GM19455 (cell line): ENCODE data around the gene RANGAP1.
"Not testable (repeated sequence)": the region's sequence is repeated elsewhere in the genome, so short reads cannot be mapped to it uniquely, and the experiment has no call there.

Experiments used
- ATAC-seq: cut with Tn5 transposase; IDR thresholded peaks from one replicate; pipeline ENCODE4 v1.9.1; 2021; ENCODE audit not compliant: unreplicated experiment

The RANGAP1 gene

DNA sequence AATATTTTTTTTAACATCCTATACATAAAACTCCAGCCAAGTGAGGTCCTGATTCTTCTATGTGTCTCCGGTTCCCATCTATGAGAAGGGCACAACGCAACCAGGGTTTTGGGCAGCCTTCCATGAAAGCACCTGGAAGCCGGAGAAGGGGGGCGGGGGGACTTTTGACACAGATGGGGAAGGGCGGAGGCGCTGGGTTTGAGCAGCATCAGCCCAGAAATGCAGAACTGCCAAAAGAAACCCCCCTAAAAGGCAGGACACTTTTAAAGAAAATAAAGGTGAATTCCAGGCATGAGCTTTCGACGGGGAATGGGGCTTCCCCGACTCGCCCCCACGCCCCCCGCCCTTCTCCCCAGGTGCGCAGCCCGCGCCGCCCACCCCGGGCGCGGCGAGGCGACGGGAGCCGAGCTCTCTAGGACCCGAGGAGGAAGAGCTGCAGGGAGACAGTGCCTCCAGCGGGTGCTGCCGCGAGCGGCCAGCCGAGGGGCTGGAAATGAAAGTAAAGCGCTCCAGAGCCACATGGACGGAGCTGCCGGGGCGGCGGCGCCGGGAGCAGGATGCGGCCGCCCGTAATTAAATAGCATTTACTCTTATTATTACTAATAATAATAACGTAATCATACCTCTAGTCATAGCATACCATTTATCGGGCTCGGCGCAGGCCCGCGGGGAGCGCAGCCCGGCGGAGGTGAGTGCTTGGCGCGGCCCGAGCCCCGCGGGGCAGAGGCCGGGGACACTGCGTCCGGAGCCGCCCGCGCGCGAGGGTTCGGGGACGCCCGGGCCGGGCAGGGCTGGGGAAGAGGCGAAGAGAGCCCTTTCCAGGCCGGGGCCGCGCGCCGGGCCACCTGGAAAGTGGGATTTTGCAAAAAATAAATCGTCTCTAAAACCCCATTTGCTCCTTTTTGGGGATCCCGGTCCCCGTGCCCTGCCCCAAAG is 15.4 kb upstream of the RANGAP1 start, which contains the start of gene ZC3H7B:
Gene ZC3H7B, plus strand, starts transcription at position 441 of the 936 bp plus-strand sequence. CDS start 19,136 bp downstream, outside the sequence.
- ATAC-seq = peak; percentile 66

DNA sequence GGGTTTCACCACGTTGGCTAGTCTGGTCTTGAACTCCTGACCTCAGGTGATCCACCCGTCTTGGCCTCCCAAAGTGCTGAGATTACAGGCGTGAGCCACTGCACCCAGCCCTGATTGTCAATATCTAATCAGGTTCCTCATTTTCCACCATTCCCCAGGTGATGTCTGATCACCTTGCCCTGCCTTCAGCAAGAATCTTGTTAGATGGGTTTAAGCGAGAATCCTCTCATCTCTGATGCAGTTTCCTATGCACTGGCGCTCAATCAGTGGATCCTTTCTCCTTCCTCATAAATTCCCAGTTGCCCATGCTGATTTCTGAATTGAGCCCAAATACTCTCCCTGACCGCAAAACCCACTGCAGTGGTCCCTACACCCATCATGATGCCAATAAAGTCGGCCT is 14.7 kb upstream of the RANGAP1 start:
- ATAC-seq = no peak

DNA sequence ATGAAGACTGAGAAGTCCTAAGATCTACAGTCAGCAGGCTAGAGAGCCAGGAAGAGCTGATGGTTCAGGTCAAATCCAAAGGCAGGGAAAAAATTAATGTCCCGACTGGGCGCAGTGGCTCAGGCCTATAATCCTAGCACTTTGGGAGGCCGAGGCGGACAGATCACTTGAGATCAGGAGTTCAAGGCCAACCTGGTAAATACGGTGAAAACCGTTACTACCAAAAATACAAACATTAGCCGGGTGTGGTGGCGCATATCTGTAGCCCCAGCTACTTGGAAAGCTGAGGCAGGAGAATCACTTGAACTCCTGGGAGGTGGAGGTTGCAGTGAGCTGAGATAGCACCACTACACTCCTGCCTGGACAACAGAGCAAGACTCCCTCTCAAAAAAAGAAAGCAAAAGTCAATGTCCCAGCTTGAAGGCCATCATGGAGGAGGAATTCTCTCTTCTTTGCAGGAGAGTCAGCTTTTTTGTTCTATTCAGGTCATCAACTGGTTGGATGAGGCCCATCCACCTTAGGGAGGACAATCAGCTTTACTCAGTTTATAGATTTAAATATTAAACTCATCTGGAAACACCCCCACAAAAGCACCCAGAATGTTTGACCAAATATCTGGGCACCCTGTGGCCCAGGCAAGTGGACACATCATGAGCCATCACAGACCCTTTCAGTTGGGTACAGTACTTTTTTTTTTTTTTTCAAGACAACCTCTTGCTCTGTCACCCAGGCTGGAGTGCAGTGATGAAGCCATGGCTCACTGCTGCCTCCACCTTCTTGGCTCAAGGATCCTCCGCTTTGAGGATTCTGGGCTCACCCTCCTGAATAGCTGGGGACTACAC is 11.1 kb upstream of the RANGAP1 start:
- ATAC-seq = no peak

DNA sequence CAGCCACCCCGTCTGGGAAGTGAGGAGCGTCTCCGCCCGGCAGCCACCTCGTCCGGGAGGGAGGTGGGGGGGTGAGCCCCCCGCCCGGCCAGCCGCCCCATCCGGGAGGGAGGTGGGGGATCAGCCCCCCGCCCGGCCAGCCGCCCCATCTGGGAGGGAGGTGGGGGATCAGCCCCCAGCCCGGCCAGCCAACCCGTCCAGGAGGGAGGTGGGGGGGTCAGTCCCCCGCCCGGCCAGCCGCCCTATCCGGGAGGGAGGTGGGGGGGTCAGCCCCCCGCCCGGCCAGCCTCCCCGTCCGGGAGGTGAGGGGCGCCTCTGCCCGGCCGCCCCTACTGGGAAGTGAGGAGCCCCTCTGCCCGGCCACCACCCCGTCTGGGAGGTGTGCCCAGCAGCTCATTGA is 8.8 kb upstream of the RANGAP1 start:
- ATAC-seq = not testable (repeated sequence)

DNA sequence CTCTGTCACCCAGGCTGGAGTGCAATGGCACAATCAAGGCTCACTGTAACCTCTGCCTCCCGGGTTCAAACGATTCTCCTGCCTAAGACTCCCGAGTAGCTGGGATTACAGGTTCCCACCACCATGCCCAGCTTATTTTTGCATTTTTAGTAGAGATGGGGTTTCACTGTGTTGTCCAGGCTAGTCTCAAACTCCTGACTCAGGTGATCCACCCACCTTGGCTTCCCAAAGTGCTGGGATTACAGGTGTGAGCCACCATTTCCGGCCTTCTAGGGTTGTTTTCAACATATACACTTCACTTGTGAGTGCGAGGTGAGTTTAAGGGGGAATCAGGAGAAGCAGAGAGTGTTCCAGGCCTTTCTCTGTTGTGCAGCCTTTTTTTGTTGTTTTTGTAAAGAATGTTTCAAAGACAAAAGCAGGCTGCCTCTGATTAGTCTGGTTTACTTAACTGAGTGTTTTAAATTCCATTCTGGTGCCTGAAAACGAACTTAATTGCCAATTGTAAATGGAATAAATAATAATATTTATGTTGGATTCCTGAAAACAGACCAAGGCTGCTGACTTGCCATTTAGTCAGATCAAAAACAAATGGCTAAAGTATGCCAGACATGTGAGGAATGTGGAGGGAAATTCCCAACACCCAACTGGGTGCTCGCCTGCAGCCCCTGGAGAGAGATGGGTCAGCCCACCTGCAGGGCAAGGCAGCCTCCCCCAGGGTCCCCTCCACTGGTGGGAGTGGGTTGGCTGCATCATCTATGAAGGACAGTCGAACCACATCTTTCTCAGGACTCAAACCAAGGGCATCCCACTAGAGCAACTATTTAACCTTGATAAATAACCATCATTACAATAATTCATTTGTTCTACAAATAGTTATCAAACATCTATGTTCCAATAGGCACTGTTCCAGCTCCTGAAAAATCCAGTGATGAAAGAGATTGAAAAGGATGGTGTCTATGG is 4.6 kb upstream of the RANGAP1 start:
- no peak for ATAC-seq

DNA sequence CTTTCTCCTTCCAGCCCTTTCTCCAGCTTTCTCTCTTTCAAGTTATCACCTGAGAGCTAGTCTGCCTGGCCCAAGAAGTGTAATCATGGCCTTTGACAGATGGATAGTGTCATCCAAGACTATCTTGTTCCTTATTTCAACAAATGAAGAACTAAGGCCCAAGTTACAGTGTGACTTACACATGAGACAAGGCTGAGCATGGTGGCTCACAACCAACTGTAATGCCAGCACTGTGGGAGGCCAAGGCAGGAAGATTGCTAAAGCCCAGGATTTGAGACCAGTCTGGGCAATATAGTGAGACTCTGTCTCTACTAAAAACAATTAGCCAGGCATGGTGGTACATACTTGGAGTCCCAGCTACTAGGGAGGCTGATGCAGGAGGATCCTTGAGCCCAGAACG is 3.7 kb upstream of the RANGAP1 start:
- no peak for ATAC-seq

DNA sequence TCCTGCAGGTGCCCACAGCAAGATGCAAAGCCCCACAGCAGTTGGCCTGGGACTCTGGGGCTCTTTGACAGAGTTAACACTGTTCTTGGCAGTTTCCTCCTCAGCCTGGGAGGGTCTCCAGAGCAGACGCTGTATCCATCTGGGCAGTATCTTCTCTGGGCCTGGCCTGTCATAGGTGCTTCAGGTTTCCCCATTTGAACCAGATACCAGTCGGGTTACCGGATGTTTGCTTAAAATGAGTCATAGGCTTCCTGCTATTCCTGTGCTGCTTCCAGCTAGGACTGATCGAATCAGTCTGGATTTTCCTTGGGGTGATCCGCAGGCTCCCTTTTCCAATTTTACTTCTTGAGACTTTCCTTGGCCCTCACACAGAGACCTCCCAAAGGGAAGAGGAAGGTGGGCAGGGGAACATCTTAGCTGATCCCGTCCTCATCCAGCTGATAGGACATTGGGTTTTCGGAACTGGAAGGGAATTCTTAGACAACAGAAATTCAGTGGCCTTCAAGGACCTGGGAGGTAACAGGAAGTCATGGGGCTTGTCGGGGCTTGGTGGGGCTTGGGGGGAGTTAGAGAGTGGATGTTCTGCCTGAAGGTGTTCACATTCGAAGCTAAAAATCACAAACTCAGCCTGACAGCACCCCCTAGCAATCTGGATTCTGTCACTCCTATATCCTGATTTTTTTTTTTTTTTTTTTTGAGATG is 2.4 kb upstream of the RANGAP1 start:
- no peak for ATAC-seq

DNA sequence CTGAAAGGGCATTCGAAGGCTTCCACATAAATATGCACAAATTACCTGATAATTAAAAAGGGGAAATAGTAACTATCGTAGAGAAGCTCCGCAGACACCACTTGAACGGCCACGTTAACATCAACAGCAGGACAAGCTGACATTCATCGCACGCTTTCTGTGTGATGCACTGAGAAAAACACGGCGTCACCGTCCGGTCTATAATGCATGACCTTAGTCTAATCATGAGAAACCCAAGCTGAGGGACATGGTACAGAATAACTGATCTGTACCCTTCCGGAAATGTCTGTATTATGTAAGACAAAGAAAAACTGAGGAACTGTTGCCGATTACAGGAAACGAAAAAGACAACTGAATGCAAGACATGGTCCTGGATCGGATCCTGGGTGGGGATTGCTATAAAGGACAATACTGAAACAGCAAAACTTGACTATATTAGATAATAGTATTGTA is 678 bp upstream of the RANGAP1 start:
- peak; percentile 18 for ATAC-seq

DNA sequence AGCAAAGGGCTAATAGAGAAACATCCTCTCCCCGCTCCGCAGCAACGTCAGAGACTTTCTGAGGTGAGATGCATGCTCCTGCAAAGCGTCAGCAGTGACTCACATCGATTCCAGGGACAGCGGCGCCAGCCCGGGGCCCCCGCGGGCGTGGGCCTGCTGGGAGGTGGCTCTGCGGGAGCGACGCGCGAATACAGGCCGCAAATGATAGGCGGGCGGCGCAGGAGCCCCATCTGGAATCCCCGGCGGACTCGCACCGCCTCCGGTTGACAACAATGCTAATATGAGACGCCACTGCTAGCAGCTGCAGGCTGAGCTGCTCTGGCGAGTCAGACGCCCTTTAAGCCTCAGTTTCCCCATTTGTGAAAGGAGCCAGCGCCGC is 557 bp downstream of the RANGAP1 start:
- no peak for ATAC-seq

DNA sequence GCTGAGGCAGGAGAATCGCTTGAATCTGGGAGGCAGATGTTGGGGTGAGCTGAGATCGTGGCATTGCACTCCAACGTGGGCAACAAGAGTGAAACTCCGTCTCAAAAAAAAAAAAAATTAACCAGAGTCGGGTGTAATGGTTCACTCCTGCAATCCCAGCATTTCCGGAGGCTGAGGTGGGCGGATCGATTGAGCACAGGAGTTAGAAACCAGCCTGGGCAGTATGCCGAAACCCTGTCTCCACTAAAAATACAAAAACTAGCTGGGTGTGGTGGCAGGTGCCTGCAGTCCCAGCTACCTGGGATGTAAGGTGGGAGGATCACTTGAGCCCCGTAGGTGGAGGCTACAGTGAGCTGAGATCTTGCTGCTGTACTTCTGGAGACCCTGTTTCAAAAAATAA is 1.5 kb downstream of the RANGAP1 start:
- no peak for ATAC-seq

DNA sequence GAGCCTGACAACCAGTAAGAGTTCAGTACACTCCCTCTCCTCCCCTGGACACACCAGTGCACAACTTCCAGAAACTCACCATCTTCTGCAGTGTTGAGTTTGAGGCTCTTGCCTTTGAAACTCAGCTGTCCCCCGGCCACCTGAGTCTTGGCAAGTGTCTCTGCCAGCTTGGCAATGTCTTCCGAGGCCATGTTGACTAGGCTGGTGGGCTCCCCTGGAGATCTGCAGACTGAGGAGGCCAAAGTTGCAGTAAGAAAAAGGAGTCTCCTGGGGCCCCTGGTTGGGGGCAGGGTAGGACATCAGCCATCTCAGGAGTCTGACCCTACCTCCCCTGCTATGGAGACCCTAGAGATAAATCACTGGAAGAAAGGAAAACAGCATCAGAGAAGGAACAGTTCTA is 5.1 kb downstream of the RANGAP1 start:
- no peak for ATAC-seq

DNA sequence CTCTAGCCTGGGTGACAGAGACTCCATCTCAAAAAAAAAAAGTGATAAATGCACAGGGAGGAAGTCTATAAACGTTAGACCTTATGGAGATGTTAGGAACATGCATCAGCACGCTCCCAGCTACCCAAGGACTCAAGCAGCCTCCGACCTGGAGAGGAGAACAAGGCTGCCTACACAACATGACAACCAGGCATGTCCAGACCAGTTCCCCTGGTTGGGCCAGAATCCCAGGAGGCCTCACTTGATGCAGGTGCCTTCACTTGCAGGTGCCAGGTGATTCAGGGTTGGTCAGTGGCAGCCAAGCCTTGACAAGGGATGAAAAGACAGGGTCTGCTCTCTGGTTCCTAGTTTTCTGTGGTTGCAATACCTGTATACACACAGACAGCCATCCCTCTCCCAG is 5.9 kb downstream of the RANGAP1 start:
- ATAC-seq = no peak

DNA sequence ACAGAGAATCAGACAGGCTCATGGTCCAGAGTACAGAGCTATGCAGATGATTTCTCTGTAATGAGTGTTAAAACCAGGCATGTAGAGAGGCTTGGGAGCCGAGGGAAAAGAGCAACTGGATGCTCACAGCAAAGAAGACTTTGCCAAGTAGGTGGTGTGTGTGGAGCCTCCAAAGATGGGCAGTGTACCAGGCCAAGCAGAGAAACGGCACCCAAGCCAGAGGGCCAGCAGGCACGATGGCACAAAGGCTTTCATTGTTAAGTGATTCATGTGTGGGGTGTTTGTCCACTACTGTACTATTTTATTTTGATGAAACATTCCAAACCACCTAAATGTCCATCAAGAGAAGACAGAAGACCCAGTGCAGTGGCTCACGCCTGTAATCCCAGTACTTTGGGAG is 11.1 kb downstream of the RANGAP1 start:
- no peak for ATAC-seq

DNA sequence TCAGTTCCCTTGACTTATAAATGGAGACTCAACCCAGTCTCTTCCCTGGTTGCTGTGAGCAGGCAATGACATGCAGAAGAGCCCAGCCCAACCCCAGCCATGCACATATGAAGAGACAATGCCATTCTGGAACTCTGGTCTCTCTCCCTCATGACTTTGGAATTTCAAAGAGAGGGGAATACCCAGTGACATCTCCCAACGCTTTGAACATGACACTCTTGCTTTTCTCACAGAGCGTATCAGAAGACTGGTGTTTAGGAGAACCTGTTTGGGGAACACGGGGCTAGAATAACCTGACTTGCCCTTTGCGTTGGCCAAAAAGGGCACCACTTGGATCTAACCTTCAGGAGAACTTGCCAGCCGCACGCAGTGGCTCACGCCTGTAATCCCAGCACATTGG is 12.9 kb downstream of the RANGAP1 start:
- no peak for ATAC-seq

DNA sequence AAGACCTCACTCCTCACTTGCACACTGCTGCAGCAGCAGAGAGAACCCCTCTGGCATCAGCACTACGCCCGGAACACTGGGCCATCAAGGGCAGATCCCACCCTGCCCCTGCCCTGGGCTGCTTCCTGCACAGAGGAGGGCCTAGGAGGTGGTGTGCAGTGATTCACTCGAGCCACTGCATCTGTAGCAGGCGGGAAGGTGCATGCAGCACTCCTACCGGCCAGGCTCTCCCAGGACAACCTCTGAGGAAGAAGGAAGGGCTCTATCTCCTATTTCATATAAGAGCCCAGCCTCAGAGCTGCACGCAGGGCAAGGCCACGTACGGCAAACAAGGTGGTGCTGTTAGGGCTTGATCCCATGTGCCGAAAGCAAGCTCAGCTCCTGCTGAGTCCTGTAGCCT is 14.2 kb downstream of the RANGAP1 start:
- no peak for ATAC-seq

DNA sequence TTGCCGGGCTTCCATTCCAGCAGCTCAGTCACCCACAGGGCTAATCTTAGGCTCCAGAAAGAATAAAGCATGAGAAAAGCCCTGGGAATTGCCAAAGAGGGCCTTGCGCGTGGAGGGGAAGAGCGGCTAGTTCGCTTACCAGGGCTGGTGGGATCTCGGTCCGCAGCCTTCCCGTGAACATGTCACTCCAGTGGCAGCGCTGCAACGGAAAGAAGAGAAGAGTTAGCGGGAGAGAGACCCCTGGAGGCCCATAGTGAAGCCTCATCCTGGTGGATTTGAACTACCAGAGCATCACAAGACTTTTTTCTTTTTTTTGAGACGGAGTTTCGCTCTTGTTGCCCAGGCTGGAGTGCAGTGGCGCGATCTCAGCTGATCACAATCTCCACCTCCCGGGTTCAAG is 18.0 kb downstream of the RANGAP1 start:
- no peak for ATAC-seq

DNA sequence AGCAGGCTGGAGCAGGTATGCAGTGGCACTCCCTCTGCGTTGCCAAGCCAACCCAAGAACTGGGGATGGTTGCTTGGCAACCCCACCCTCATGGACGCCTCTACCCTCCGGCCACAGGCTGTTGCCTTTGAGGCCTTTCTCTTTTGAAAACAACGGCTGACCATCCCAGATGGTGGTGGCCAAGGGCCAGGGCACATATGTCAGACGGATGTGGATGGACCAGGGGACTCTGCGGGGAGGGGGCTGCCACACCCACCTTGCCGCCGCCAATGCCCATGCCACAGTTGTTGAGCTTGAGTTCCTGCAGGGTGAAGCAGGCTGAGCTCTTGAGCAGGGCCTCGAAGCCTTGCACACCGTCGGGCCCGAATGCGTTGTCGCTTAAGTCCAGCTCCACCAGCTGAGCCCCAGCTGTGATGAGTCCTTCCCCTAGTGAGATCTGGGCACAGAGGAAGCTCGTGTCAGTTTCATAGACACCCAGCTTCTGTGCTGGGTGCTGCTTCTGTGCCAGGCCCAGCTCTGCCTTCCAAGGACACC is 21.5 kb downstream of the RANGAP1 start:
- no peak for ATAC-seq

DNA sequence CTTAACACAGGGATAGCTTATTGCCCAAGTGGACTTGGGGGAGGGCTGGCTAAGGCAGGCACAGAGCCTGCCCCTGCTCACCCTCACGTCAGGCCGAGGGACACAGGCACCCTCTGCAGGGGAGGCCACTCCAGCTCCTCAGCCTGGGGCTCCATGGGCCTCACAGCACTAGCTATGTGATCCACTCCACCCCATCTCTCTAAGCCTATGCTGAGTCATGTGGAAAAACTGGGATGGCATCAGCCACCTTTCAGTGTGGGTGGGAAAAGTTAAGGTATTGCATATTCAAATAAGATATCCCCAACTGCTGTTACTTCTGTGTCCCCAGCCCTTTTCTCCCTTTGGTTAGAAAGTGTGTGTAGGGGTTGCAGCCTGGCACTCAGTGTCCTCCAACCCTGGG is 22.3 kb downstream of the RANGAP1 start:
- no peak for ATAC-seq

DNA sequence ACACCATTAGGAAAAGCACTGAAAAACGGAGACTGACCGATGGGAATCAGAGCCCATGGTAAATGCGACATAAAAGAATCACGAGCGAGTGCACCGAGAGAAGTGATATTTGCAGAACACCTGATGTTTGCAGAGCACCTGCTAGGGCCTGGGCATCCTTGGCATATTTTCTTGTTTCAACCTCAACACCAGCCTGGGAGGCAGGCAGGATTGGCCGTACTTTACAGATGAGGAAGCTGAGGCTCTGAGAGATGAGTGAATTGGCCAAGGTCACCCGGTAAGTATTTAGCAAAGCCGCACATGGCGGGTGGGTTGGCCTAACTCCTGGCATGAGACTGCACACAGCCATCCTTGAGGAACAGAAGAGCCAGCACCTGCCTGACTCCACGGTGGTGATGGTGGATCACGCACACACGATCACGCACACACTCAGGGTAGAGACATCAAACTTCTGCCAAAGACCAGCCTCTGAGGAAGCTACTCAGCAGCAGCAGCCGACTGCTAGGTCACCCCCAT is 23.7 kb downstream of the RANGAP1 start:
- no peak for ATAC-seq
